GM12874 (cell line): ENCODE results near the gene HECTD4.

Experiments used
- TF ChIP-seq, protein P1 (sequence below): IDR thresholded peaks from 2 replicates; pipeline ENCODE4 v1.5.1; 2011; ENCODE audit warnings: low read depth, mild to moderate bottlenecking, control low read depth, low read length, moderate library complexity; ENCODE audit not compliant: insufficient read depth

HECTD4 gene

DNA sequence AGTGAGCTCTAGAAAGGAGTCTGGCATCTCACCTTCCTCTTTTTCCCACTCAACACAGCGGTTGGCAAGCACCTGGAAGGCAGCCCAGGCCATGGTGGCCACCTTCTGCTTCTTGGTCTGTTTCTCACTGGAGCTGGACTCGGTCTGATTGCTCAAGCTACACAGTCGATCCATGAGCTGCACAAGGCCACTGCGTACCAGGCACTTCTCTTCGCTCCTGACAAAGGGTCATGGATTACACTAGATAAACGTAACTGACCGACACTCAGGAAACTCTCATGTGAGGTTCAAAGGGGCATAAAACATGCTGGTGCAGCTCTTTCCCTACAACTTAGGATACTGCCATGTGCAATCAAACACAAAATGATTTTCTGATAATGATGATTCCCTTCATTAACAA is 143.2 kb downstream of the HECTD4 start:
- TF ChIP-seq, protein P1, sequence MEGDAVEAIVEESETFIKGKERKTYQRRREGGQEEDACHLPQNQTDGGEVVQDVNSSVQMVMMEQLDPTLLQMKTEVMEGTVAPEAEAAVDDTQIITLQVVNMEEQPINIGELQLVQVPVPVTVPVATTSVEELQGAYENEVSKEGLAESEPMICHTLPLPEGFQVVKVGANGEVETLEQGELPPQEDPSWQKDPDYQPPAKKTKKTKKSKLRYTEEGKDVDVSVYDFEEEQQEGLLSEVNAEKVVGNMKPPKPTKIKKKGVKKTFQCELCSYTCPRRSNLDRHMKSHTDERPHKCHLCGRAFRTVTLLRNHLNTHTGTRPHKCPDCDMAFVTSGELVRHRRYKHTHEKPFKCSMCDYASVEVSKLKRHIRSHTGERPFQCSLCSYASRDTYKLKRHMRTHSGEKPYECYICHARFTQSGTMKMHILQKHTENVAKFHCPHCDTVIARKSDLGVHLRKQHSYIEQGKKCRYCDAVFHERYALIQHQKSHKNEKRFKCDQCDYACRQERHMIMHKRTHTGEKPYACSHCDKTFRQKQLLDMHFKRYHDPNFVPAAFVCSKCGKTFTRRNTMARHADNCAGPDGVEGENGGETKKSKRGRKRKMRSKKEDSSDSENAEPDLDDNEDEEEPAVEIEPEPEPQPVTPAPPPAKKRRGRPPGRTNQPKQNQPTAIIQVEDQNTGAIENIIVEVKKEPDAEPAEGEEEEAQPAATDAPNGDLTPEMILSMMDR, result no peak

DNA sequence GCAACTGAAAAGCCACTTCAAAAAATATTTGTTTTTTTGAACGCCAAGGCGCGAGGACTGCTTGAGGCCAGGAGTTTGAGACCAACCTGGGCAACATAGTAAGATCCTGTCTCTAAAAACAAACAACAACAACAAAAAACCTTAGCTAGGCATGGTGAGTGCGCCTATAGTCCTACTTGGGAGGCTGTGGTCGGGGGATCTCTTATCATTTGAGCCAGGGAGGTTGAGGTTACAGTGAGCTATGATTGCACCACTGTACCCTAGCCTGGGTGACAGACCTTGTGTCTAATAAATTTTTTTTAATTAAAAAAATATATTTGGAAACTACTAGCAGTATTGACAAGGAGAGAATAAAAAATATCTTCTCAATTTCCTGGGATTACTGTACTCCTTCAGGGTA is 143.8 kb downstream of the HECTD4 start:
- TF ChIP-seq, protein P1, result no peak

DNA sequence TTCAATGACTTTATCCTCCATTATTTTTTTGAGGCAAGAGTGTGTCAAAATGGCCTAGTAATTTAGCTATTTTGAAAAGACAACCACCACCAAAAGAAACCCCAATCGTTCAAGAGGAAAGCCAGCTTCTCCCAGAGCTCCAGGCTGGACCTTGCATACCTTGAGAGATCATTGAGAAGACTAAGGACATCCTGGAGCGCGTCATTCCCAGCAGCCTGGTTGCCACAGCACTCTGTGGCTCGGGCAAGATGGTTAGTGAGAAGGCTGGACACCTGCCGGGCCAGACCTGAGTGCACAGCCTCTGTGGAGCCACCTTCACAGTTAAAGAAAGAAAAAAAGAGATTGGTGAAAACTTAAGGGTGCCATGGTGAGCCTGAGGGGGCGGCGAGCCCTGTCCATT is 145.4 kb downstream of the HECTD4 start:
- TF ChIP-seq, protein P1, result no peak

DNA sequence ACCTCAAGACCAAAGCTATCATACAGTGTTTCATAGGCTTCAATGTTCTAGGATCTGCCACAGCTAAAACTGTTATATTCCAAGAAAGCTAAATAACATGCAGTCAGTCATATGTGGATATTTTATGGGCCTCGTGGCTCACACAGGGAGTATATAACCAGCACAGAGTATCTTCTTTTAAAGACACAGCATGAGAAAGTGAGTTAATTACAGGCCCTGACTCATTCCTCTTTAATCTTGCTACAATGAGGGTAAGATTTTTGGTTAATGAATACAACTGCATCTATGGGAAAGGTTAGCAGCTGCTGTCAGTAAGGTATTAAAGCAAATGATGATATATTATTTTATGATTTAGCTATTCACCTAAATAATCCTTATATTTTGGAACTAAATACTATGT is 145.8 kb downstream of the HECTD4 start:
- TF ChIP-seq, protein P1, result no peak

DNA sequence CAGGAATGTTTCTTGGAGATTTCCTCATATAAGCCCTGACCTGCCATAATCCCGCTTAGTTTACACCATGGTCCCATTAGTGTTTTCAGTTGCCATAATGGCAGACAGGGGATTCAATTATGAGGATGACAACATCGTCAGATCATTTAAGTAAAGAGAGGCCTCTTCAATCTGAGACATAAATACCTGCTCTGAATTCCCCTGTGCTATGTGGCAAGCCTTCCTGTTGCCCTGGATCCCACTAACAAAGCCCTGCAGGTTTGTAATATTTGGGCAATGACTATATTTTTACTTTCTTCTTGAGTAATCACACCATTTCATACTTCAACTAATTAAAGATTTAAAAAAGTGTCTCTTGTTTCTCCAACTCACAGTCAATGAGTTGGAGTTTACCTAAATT is 147.9 kb downstream of the HECTD4 start:
- TF ChIP-seq, protein P1, result no peak

DNA sequence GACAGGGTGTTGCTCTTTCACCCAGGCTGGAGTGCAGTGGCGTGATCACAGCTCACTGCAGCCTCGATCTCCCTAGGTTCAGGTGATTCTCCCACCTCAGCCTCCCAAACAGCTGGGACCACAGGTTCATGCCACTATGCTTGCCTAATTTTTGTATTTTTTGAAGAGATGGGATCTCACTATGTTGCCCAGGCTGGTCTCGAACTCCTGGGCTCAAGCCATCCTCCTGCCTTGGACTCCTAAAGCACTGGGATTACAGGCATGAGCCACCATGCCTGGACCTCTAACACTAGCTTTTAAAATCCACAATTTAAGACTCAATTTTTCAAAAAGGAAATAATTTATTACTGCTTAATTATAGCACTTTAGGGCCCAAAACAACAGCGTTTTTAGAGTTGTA is 149.0 kb downstream of the HECTD4 start:
- TF ChIP-seq, protein P1, result no peak

DNA sequence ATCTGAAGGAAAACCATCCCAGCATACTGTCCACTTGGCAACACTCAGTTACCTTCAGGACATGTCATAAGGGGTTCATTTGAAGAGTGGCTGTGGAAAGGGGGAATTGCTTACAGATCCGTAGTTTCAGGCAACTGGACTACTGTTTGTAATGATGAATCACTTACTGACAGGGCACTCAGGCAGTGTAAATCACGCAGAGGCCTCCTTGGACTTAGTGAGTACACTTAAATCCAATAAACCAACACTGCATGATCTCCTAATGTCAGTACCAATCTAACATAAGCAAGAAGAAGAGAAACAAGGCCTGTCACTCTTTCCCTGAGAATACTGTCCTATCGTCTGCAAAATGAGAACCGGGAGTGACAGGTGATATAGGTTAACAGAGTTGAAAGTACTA is 152.1 kb downstream of the HECTD4 start:
- TF ChIP-seq, protein P1, result no peak

DNA sequence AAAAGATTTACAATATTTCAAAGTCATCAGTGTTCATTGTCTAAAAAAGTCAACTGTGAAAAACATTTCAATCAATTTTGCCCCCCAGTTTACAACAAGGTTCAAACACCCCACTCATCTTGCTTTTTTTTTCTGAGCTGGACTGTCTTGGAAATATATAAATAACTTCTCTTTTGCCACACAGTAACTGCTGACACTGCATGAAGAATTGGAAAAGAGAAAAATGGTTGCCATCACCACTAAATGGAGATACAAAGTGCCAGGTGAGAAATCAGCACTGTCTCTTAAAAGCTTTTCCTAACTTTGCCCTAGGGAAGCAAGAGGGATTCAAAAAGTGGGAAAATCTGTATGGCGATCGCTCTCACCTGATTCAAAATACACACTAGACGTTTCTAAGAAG is 155.5 kb downstream of the HECTD4 start:
- TF ChIP-seq, protein P1, result no peak
